Ectodermal cell (in vitro differentiated cells): ENCODE measurements around the gene STATH.
"Not testable (repeated sequence)": the region's sequence is repeated elsewhere in the genome, so short reads cannot be mapped to it uniquely, and the experiment has no call there.

ENCODE experiments used
- H3K27ac ChIP-seq: 2 replicates; pipeline ENCODE4 v1.7.0; 2013; ENCODE audit warnings: mild to moderate bottlenecking, low read depth, low read length; ENCODE audit not compliant: insufficient read depth, poor library complexity, severe bottlenecking
- H3K27me3 ChIP-seq: 2 replicates; pipeline ENCODE4 v1.7.0; 2013; ENCODE audit warnings: mild to moderate bottlenecking, low read length; ENCODE audit not compliant: insufficient read depth, control insufficient read depth, poor library complexity, severe bottlenecking
- H3K36me3 ChIP-seq: one replicate; pipeline ENCODE4 v1.7.0; 2013; ENCODE audit warnings: low read length; ENCODE audit not compliant: control insufficient read depth, insufficient read depth
- H3K4me1 ChIP-seq: one replicate; pipeline ENCODE4 v1.7.0; 2013; ENCODE audit warnings: low read length; ENCODE audit not compliant: control insufficient read depth, insufficient read depth
- H3K4me3 ChIP-seq: 2 replicates; pipeline ENCODE4 v1.7.0; 2013; ENCODE audit warnings: low read depth, low read length, control low read depth; ENCODE audit not compliant: insufficient read depth
- H3K9me3 ChIP-seq: 2 replicates; pipeline ENCODE4 v1.7.0; 2013; ENCODE audit warnings: mild to moderate bottlenecking, low read length, moderate library complexity; ENCODE audit not compliant: control insufficient read depth
- WGBS, 2 experiments: methylation state at CpG; one replicate each; pipeline ENCODE4 v1.1.7; 2013; ENCODE audit warnings: missing lambda C conversion rate in 2 of 2; 5-methylcytosine and 5-hydroxymethylcytosine counted together

Gene STATH

DNA sequence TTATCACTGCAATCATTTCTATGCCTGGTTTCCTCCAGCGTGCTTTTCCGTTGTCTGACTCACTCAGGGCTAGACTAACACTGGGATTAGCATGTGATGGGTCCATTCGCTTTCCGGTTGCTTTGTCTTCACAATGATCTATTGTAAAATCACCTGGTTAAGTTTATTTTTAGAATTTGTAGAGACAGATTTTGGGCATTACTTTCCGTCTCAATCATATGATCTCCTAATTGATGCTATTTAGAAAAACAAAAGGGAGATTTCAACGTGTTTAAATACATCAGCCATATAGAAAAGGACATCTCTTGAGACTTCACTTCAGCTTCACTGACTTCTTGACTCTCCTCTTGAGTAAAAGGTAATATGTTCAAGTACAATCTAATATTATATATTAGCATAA, 54.4 kb downstream of the STATH start, which contains the start of gene HTN1:
Gene HTN1 (plus strand): TSS at position 301 of the 400 bp plus-strand sequence. CDS start 2,639 bp downstream, outside the sequence.
- not testable (repeated sequence) for H3K27me3 ChIP-seq, H3K9me3 ChIP-seq, H3K4me1 ChIP-seq, H3K27ac ChIP-seq, H3K36me3 ChIP-seq, H3K4me3 ChIP-seq
- WGBS, 2 experiments, result 80 to 83% methylated on average over 1 to 4 of the region's 6 CpGs
